C4-2B (cell line): ENCODE results near the gene NT5DC2.

ENCODE experiments used
- CTCF ChIP-seq: fragments of 450-650 bp; conservative IDR thresholded peaks from 2 replicates; pipeline ENCODE4 v1.5.1; 2017; ENCODE audit warnings: mild to moderate bottlenecking
- ZFX ChIP-seq: fragments of 450-650 bp; IDR thresholded peaks from 2 replicates; pipeline ENCODE4 v1.6.1; 2017

- TF ChIP-seq CTCF, result no peak
- no peak for TF ChIP-seq ZFX
These were observed 5.7 kb downstream of the NT5DC2 start for GRCh38 chr3:52527732-52528585.
